PC-9 (cell line): ENCODE data around the gene SLC22A3. TPM values are rescaled to one million over a fixed set of nuclear protein-coding genes. Genes with fewer than 3 reads are reported as not detected.

Experiments used
- BruUV-seq: library from RNA; stranded (reverse); fragments of 400-500 nt; replicated peaks from 2 replicates; lab custom pipeline; 2021; lab: Mats Ljungman, UMichigan
- CTCF ChIA-PET: fragments of 300-600 bp; sonication (Branson Sonifier 250); formaldehyde crosslinking; loops from one replicate; lab custom pipeline; 2022; ENCODE audit warnings: antibody characterized with exemption; lab: Charles Lee
- POLR2A ChIA-PET: fragments of 300-600 bp; sonication (Branson Sonifier 250); formaldehyde crosslinking; loops from one replicate; lab custom pipeline; 2022; ENCODE audit warnings: antibody characterized with exemption; ENCODE audit not compliant: unreplicated experiment; lab: Charles Lee
- DNase-seq, 2 experiments: peaks; one replicate each; pipeline versions ENCODE4 v3.0.0 to v3.0.0-alpha.2; 2015 to 2022; ENCODE audit warnings: mixed read lengths in 1 of 2
- H2AFZ ChIP-seq: fragments of 200-600 bp; sonication (generic); 2 replicates; pipeline ENCODE4 v1.8.1; 2017; ENCODE audit warnings: antibody characterized with exemption
- H3F3A ChIP-seq: fragments of 200-600 bp; sonication (generic); 2 replicates; pipeline ENCODE4 v1.8.1; 2017; ENCODE audit warnings: antibody characterized with exemption, mild to moderate bottlenecking, low read depth; ENCODE audit not compliant: insufficient read depth
- H3K27ac ChIP-seq: fragments of 200-600 bp; sonication (generic); 2 replicates; pipeline ENCODE4 v1.6.1; 2016; ENCODE audit warnings: mixed run types
- H3K27me3 ChIP-seq: fragments of 200-600 bp; sonication (generic); 2 replicates; pipeline ENCODE4 v1.6.1; 2016; ENCODE audit warnings: low read depth, mixed run types; ENCODE audit not compliant: insufficient read depth
- H3K36me3 ChIP-seq: fragments of 200-600 bp; sonication (generic); 2 replicates; pipeline ENCODE4 v1.6.1; 2016; ENCODE audit warnings: low read depth, mixed run types
- H3K4me1 ChIP-seq: fragments of 200-600 bp; sonication (generic); replicated peaks from 2 replicates; pipeline ENCODE4 v1.6.1; 2016; ENCODE audit warnings: mixed run types; ENCODE audit not compliant: insufficient read depth
- H3K4me2 ChIP-seq: fragments of 200-600 bp; sonication (generic); 2 replicates; pipeline ENCODE4 v1.6.1; 2017; ENCODE audit warnings: mixed run types
- H3K4me3 ChIP-seq: fragments of 200-600 bp; sonication (generic); 2 replicates; pipeline ENCODE4 v1.6.1; 2016; ENCODE audit warnings: mixed run types
- H3K79me2 ChIP-seq: fragments of 200-600 bp; sonication (generic); 2 replicates; pipeline ENCODE4 v1.6.1; 2017; ENCODE audit warnings: low read depth, mixed run types
- H3K9me2 ChIP-seq: fragments of 200-600 bp; sonication (generic); 2 replicates; pipeline ENCODE4 v1.8.1; 2017; ENCODE audit warnings: mild to moderate bottlenecking; ENCODE audit not compliant: insufficient read depth
- H3K9me3 ChIP-seq: fragments of 200-600 bp; sonication (generic); 2 replicates; pipeline ENCODE4 v1.8.1; 2016; ENCODE audit warnings: low read depth; ENCODE audit not compliant: insufficient read depth
- H4K20me1 ChIP-seq: fragments of 200-600 bp; sonication (generic); 2 replicates; pipeline ENCODE4 v1.8.1; 2017; ENCODE audit not compliant: insufficient read depth
- CTCF ChIP-seq: fragments of 200-600 bp; sonication (generic); conservative IDR thresholded peaks from 2 replicates; pipeline ENCODE4 v1.6.1; 2017; ENCODE audit warnings: mixed run types, antibody characterized with exemption, mild to moderate bottlenecking, moderate library complexity
- EZH2 ChIP-seq: fragments of 200-600 bp; sonication (generic); IDR thresholded peaks from 2 replicates; pipeline ENCODE4 v1.8.0; 2017; ENCODE audit warnings: antibody characterized with exemption, low read depth
- intact Hi-C: fragments of 100-400 bp; cut with micrococcal nuclease; formaldehyde crosslinking; loops from one replicate; pipeline ENCODE4 v1.10.0; 2022; ENCODE audit not compliant: unreplicated experiment
- total RNA-seq: library from RNA; stranded (reverse); gene quantifications from 2 replicates; pipeline ENCODE4 v1.2.3, GENCODE V29; 2021

SLC22A3 gene
- total RNA-seq, 1 experiment from 2014 or later = not detected

- H3K36me3 ChIP-seq = no peaks in the 10 kb centered on the region
- no peak overlapping the region for H3K4me3 ChIP-seq
- no peak overlapping the region for H3K4me2 ChIP-seq
- no peaks in the 10 kb centered on the region for H3K79me2 ChIP-seq
- no peaks in the 10 kb centered on the region for H3K27me3 ChIP-seq
- no peak overlapping the region for H3K27ac ChIP-seq
- peaks cover 3% of the 10 kb centered on the region; the same call in 1 of the 2 replicates for H3K9me3 ChIP-seq
- no peaks in the 10 kb centered on the region for H3F3A ChIP-seq
- ChIA-PET CTCF (no interaction called here), POLR2A (no interaction called here)
- H2AFZ ChIP-seq = no peak overlapping the region
- no peak for TF ChIP-seq CTCF
- TF ChIP-seq EZH2 = no peak
- H3K4me1 ChIP-seq = no peaks in the 10 kb centered on the region
- H4K20me1 ChIP-seq = no peaks in the 10 kb centered on the region
- intact Hi-C loops = no loop called here
- no peaks in the 10 kb centered on the region for H3K9me2 ChIP-seq
- no peak for DNase-seq
- BruUV-seq = no TSS peak
These were observed 42.1 kb upstream of the SLC22A3 start for GRCh38 chr6:160305926-160306713.

GRCh38 chr6:160309718-160310117 lies 38.5 kb upstream of the SLC22A3 start:
- no peaks in the 10 kb centered on the region for H3K4me1 ChIP-seq
- POLR2A ChIA-PET = no interaction called here
- H3K9me3 ChIP-seq = peaks cover 6% of the 10 kb centered on the region; the same call in 1 of the 2 replicates
- H3K27ac ChIP-seq = no peak overlapping the region
- H3K9me2 ChIP-seq = no peaks in the 10 kb centered on the region
- H4K20me1 ChIP-seq = no peaks in the 10 kb centered on the region
- DNase-seq = no peak
- no peaks in the 10 kb centered on the region for H3K36me3 ChIP-seq
- no peak overlapping the region for H2AFZ ChIP-seq
- CTCF ChIA-PET = no interaction called here
- no peaks in the 10 kb centered on the region for H3F3A ChIP-seq
- no peaks in the 10 kb centered on the region for H3K79me2 ChIP-seq
- H3K4me2 ChIP-seq = no peak overlapping the region
- TF ChIP-seq EZH2 (no peak), CTCF (no peak)
- no peak overlapping the region for H3K4me3 ChIP-seq
- BruUV-seq = no TSS peak
- intact Hi-C loops = no loop called here
- H3K27me3 ChIP-seq = no peaks in the 10 kb centered on the region

- intact Hi-C loops = no loop called here
- POLR2A ChIA-PET = no interaction called here
- no TSS peak for BruUV-seq
These were observed 35.3 kb upstream of the SLC22A3 start for GRCh38 chr6:160312900-160313299.

More at GRCh38 chr6:160312900-160313299, 35.3 kb upstream of the SLC22A3 start:
- Histone ChIP-seq H3K36me3 (no peaks in the 10 kb centered on the region), H3K4me2 (no peak overlapping the region), H3K79me2 (no peaks in the 10 kb centered on the region), H3K27ac (no peak overlapping the region), H3K9me3 (peaks cover 9% of the 10 kb centered on the region; the same call in 1 of the 2 replicates), H3K4me3 (no peak overlapping the region), H4K20me1 (no peaks in the 10 kb centered on the region), H3K9me2 (no peaks in the 10 kb centered on the region), H3F3A (no peaks in the 10 kb centered on the region), H3K4me1 (peaks cover 7% of the 10 kb centered on the region; the same call in 1 of the 2 replicates), H3K27me3 (no peaks in the 10 kb centered on the region), H2AFZ (no peak overlapping the region)
- no peak for TF ChIP-seq EZH2
- CTCF ChIA-PET = no interaction called here
- no peak for DNase-seq
